Epithelial cell of esophagus (primary cell): Measurements from ENCODE around the gene GRK3.

Experiments
- DNase-seq: peaks from one replicate; pipeline ENCODE4 v3.0.0; 2010; ENCODE audit warnings: low read depth
- H3K4me3 ChIP-seq: 2 replicates; pipeline ENCODE4 v1.5.1; 2011; ENCODE audit warnings: mild to moderate bottlenecking, low read length, control low read depth
- TF ChIP-seq, protein P1 (sequence below): IDR thresholded peaks from 2 replicates; pipeline ENCODE4 v1.5.1; 2011; ENCODE audit warnings: low read depth, mild to moderate bottlenecking, low read length, control low read depth, inconsistent platforms; ENCODE audit not compliant: insufficient read depth; ENCODE audit errors: missing control alignments

GRK3 gene

DNA sequence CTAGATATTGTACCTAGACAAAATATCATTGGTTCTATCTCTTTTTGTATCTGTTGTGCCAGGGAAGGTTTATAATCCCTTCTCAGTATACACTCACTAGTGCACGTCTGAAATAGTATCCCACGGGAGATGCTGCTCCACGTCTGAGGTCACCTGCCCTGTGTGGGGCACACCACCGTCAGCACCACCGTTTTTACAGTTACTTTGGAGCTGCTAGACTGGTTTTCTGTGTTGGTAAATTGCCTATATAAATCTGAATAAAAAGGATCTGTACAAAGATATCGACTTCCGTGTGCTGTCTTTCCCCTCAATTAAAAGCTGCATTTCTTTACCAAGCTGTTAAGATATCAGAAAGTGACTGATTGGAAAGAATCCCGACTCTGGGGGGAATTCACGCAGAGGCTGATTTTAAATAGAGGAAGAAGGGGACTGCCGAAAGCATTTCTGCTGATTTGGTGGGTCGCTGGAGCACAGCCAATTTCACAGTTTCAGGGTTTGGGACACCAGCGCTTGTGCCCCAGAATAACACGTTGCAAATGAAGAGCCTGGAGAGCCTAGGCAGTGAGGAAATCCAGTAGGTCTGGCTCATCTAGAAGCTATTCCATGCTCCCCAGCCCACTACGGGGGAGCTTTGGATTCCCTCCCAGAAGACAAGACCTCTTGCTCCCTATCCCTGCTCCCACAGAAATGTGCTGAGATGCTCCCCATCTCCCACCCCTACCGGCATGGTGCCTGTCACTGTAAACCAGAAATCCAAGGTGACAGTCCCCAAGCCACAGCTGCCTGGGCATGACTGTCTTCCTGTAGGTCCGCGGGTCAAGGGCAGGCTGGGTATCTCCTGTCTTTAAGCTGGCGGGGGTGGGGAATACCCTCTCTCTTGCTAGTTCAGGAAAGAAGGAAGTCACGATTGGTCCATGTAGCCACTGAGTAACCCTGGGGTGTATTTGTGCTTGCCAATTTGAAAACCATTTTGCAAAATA lies 164.8 kb downstream of the GRK3 start:
- no peak for DNase-seq
- TF ChIP-seq, protein P1, sequence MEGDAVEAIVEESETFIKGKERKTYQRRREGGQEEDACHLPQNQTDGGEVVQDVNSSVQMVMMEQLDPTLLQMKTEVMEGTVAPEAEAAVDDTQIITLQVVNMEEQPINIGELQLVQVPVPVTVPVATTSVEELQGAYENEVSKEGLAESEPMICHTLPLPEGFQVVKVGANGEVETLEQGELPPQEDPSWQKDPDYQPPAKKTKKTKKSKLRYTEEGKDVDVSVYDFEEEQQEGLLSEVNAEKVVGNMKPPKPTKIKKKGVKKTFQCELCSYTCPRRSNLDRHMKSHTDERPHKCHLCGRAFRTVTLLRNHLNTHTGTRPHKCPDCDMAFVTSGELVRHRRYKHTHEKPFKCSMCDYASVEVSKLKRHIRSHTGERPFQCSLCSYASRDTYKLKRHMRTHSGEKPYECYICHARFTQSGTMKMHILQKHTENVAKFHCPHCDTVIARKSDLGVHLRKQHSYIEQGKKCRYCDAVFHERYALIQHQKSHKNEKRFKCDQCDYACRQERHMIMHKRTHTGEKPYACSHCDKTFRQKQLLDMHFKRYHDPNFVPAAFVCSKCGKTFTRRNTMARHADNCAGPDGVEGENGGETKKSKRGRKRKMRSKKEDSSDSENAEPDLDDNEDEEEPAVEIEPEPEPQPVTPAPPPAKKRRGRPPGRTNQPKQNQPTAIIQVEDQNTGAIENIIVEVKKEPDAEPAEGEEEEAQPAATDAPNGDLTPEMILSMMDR, result no peak

DNA sequence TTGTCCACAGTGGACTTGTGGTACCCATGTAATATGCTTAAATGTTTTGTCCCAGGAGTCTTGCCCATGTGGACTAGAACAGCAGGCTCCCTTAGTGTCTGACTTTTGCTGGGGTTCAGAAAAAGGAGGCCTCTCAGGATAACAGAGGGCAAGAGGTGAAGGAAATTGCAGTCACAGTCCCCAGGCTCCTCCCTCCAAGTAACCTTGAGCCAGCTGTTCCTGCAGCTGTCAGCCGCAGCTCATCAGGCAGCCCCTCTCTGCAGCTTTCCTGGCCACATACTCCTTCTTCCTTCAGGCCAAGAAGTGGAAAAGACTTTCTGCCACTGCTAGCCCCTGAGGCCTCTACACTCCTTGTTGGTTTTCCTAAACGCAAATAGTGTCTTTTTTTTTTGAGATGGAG lies 171.2 kb downstream of the GRK3 start:
- no peak for DNase-seq
- TF ChIP-seq, protein P1, result no peak
- H3K4me3 ChIP-seq, result no peak overlapping the region

More for the DNA sequence above, 164.8 kb downstream of the GRK3 start:
- H3K4me3 ChIP-seq, result no peak overlapping the region

DNA sequence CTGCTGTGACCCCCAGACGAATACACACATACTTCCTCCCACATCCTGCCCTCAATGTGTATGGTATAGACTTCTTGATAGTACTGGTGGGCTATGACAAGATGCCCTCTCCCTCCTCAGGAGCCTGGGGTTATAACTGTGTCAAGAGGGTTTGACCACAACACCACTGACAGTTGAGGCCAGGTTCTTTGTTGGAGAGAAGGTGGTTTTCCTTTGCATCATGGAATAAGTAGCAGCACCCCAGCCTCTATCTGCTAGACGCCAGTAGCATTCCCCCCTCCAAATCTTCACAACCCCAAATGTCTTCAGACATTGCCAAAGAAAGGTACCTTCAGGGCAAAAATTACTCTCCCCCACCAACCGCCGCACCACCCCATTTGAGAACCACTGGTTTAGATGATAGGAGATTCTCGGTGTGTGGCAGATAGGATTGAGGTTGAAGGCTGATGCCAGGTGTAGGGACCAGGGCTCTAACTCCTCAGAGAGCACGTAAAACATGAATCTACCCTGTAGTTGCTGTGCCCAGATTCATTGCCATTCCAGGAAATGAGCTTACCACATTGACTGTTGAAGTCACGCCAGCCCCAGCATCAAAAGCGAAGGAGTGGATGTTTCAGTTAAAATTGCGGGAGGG lies 172.0 kb downstream of the GRK3 start:
- DNase-seq, result no peak
- no peak overlapping the region for H3K4me3 ChIP-seq
- TF ChIP-seq, protein P1, result no peak

DNA sequence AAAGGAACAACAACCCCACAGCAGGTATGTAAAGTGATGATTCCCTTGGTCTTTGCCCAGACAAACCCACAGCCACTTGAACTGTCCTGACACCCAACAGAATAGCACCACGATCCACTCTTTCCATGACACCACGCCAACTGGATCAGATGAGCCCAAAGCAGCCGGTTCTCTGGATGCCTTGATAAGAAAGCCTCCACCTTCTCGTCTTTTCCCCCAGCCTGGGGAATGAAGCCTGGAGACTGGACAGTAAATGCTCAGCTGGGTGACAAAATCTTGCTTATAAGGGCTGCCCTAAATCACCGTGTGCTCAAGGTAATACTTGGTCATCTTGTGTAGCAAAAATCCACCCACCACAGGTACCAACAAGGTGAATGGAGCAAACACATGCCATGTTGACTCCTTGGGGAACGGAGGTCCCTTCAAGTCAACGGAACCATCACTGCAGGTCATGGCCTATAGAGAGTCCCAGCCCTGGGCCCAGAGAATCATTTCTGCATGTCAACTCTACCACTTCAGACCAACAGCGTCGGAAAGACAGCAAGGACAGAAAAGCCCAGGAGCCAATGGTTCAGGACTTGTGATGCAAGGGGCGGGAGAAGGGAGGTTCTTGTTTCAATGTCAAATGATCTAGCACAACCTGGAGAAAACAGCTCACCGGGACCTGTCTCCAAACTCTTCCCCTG lies 175.3 kb downstream of the GRK3 start:
- no peak for DNase-seq
- no peak overlapping the region for H3K4me3 ChIP-seq
- TF ChIP-seq, protein P1, result no peak

DNA sequence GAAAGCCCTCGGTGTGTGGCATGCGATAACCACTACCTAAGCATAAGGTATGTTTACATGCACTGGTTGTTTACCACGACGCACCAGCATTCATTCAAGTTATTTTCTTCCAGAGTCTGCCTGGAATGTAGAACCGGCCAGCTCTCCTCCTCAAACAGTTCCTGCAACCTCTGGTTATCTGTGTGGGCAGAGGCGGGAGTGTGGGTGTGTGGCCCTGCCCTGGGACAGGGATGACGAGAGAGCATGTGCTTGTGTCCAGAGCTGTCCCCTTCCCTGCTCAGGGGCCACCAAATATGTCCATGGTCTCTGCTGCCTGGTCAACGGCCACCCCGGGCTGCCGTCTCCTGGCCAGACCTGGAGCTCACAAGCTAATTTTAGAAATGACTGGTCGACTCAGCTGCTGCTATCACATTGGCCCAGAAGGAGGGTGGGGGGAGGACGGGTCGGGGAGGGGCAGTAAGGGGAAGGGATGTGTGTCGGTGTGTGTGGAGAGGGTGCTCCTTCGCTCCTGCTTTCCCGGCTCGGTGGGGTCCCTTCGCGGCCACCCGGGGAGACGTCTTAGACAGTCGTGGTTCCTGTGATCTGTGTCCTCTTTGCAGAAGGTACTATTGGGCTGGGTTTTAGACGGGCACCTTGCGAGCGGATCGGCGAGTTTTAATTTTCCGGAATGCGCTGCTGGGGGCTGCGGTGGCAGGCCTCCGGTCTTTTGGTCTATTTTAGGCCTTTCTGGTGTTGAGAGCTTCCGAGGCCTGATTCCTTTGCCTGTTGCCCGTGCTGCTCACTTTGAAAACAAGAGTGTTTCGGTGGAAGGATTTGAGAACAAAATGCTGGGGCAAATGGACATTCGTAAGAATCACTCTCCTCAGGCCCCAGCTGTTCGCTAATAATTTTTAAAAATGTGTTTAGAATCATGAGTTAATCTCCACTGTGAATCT lies 177.5 kb downstream of the GRK3 start, which contains the start of gene MYO18B:
TSS of gene MYO18B (plus strand) at position 497 of the 935 bp plus-strand sequence. CDS start 18,905 bp downstream, outside the sequence.
- DNase-seq, result no peak
- no peak within 1 kb of the TSS for H3K4me3 ChIP-seq
- TF ChIP-seq, protein P1, result no peak

DNA sequence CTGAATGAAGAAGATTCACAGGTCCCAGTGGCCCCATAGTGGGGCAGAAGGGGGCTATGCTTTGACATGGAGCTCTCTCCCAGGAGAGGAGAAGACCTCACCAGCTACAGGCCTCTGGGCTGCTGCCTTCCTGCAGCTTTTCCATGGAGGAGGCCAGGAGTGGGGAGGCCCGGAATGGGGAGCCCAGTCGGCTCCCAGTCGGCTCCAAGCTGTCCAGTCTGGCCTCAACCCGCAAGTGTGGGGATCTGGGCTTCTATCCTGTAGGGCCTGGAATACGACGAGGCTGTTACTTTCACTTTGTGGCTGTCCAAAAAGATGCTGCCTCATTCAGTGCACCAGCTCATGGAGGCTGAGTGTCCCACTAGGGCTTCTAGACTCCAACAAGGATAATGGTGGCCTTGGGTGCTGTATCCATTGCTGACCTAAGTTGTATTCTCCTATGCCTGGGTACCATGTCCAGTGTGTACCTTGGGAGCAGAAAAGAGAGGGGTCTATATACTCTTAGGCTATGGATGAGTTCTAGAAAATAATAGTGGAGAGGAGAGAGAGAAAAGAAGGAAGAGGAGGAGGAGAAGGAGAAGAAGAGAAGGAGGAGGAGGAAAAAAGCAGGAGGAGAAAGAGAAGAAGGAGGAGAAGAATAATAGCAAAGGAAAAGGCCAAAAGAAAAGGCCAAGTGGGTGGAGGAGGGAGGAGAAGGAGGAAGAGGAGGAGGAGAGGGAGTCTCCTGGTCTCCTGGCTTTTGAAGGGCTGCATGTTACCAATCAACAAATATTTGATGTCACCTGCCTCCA lies 178.6 kb downstream of the GRK3 start:
- no peak for DNase-seq
- TF ChIP-seq, protein P1, result no peak
- H3K4me3 ChIP-seq, result no peak overlapping the region
